ENCODE measurements around the gene SLC9A9.
"Not testable (repeated sequence)": the region's sequence is repeated elsewhere in the genome, so short reads cannot be mapped to it uniquely, and the experiment has no call there.

Gene SLC9A9

DNA sequence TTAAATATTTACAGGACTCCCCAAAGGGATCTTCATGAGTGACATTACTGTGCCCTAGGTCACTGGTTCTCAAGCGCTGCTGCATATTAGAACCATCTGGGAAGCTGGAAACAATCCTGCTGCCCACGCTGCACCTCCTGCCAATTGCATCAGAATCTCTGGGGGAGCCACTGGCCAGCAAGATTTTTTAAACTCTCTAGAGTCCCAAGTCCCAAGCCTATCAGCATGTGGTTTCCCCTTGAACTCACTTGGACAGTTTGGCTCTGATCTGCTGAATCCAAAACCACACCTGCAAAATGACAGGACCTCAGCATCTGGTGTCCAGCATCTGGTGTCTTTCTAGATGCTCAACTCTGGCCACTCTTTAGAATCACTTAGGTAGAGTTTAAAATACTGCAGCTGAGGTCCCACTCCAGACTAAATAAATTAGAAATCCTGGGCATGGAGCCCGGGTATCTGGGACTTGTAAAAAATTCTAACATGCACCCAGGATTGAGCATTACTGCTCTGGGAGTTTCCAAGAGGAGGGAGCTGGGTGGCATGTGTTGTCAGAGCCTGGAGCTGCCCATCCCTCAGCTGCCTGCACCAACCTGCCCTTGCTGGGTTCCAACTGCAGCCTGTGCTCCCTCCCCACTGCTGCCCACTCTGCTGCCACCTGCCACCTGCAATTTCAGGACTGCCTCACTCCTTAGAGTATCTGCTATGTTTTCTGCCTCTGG, 311.3 kb downstream of the SLC9A9 start:
- DNase-seq: no peak

DNA sequence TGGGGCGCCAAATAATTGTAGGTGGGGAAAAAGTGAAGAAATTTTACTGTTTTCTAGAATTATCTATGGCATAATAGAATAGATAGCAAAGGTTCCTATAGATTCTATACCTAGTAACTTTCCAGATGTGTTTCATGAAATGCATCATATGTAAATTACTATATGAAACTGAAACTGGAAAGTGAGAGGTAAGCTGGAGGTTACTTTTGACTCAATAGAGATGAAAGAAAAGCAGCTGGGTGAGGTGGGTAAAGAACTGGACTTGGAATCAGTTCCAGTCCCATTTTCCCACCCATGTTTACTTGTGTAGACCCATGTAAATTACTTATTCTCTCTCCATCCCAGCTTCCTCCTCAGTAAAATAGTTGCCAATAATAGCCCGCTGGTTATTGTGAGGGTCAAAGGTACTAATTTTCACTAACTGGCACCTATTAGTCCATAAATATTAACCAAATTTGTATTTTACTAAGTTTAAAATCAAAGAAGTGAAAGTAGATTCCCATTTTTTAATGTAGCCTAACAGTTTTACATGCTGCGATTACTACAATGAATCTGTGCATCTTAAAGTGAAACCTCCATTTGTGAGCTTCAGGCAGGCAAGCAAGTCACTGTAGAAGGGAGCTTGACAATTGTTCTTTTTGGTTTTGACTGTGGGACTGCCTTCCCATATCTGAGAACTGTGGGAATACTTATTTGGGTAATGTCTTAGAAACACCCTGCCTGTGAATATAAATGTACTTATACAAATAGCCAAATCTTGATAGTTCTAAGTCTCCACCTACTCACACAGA, 312.1 kb downstream of the SLC9A9 start:
- DNase-seq: no peak

DNA sequence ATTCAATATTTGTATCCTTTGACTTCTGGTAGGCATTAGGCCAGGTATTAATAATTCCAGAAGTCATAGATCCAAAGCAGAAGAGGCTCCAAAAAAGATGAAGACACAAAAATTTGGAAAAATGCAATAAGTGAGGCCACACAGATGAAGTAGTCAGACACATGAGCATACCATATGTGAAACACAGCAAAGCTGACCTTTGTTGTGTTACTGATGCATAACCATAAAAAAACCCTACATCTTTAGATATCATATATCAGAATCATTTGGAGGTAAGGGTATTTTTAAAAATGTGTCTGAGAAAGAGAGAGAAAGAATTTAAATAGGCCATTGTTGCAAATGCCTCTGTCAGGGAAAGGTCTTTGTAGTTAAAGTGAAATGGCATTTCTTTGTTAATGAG, 314.9 kb downstream of the SLC9A9 start:
- no peak for DNase-seq

DNA sequence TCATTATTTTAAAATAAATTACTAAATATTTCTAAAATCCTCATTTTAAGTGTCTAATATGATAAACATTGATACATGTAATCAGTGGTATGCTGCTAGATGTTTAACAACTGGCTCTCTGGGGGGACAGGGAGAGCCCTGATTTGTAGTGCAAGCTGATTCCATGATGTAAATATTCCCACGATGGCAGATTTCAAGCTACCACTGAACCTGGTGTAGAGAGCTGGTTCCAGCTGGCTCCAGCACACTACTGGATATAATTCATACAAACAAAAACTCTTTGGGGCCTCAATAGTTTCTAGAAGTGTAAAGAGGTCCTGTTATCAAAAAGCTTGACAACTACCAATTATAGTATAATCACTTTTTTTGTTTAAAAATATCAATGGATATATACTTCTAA, 316.2 kb downstream of the SLC9A9 start:
- DNase-seq: no peak

DNA sequence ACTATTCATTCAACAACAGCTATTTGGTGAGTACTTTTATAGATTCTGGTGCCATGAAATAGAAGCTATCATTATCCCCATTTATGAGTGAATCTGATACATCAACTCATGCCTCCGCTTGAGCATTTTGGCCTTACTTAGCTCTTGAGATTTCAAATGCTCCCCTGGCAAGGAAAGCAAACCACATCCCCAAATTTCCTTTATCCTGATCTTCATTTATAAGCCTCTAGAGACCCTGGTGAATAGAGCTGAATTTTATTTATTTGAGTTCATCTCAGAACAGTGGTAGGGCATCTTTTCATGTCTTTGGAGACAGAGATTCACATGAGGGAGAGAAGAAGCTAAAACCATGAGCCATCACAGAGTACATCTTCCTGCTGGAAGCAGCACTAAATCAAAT, 317.2 kb downstream of the SLC9A9 start:
- no peak for DNase-seq

DNA sequence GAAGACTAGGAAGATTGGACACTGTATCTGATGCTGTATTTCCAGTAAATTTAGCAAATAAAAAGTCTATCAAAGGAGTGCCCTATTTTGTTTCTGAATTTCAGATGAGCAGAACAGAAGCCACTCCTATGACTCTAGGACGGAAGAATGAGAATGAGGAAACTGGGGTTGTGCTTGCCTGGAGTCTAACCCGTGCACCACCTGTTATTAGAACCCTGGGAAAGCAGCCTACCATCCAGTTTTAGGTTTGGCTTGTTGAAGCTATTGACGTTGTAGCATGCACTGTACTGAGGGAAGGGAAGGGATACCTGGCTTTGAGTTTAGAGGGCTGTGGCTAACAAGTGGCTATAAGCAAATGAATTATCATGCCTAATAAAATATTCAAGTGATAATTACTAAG, 318.5 kb downstream of the SLC9A9 start:
- no peak for DNase-seq

DNA sequence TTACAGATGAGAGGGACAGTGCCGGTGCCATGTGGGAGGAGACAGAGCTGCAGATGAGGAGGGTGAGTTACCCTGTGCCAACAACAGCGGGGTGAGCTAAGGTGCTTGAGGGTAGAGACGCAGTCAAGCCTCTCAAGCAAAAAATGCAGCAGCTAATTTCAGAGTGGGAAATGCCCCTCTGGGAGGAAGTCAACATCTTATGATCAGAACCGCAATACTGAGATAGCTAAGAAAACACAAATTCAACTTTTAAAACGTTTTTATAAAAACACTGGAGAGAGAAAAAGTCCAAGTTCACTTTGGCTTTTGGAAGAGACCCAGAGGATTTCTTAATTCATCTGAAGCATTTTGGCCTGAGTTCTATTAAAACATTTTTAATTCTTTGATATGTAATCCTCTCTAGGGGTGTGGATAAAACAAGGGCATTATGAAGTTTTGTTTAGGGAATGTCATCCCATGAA, 319.2 kb downstream of the SLC9A9 start:
- DNase-seq: no peak

DNA sequence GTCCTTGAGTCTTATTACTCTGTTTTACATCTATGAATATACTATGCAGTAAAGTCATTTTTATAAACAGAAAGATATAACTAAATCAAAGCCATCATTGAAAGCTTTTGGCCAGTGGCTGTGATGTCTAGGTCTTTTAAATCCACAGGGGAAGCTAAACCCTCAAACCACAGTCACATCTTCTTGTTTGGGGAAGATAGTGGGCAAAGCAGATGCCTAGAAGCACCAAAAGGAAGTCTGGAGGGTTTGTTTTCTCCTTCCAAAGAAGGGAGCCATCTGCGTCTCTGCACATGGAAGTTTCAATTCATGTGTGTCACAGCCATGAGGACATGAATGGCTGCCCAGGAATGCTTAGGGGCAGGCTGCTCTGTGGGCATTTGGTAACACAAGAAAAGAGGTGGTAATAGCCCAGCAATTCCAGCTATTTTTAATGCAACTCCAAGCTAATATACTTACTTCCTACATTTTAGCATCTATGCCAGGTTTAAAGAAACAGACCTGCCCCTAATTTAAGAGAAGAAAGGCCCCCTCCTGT, 322.2 kb downstream of the SLC9A9 start:
- DNase-seq: no peak

DNA sequence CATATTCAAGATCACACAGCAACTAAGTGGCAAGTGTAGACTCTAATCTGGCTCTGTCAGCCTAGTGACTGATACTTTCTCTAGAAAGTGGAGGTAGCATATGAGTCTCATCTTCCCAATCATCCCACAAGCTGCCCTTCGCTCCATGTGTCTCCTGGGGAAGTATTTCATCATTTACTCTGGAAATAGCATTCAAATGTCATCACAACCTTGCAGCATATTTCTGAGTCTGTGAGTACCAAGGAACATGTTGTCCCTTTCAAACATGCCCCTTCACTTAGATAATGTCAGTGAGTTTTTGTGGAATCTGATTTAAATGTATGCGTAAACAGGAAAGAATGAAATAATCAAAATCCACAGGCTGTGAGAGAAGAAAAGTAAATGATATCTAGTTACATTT, 322.9 kb downstream of the SLC9A9 start:
- no peak for DNase-seq

DNA sequence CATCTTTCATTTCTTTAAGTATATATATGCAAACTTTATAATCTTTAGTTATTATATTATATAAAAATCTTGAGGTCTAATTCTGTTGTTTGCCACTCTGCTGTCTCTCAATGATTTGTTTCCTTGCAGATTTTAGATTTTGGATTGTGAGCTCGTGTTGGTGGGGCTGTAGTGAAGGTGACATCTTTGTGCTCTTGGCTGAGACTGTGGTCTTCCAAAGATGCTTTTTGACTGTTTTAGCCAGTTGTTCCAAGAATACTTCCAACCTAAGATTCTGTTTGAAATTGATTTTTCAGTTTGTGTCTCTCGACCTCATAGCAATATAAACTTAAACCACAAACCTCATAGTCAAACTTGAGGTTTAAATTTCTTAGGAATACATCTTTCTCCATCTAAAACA, 326.5 kb downstream of the SLC9A9 start:
- no peak for DNase-seq

DNA sequence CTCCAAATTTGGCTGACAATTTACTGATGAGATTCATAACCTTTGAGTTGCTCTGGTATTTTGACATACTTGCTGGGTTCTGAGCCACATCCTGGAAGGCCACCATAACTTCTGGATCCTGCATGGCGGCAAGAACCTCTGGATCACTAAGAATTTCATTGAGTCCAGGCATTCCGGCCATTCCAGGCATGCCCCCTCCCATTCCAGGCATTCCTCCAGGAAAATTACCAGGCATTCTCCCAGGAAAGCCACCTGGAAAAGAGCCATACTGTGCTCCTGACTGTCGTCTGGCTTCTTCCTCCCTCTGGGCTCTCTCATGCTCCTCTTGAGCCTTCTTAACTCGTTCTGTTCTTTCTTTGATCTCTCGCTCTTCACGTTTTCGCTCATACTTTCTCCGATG, 331.1 kb downstream of the SLC9A9 start:
- not testable (repeated sequence) for DNase-seq

DNA sequence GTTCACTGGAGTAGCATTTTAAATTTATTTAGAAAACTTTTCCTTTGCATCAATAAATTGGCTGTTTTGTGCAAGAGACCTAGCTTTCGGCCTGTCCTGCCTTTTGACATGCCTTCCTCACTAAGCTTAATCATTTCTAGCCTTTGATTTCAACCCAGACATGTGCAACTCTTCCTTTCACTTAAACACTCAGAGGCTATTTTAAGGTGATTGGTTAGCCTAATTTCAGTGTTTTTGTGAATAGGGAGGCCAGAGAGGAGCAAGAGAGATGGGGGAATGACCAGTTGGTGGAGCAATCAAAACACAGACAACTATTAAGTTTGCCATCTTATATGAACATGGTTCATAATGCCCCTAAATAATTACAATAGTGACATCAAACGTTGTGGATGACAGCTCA, 333.4 kb downstream of the SLC9A9 start:
- no peak for DNase-seq

DNA sequence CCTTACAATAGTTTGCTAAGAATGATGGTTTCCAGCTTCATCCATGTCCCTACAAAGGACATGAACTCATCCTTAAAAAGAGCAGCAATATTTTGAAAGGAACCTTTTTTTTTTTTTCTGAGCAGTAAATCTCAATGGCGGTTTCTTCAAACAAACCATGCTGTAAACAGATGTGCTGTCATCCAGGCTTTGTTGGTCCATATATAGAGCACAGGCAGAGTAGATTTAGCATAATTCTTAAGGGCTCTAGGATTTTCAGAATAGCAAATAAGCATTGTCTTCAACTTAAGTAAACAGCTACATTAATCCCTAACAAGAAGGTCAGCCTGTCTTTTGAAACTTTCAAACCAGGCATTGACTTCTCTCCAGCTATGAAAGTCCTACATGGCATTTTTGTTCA, 334.2 kb downstream of the SLC9A9 start:
- no peak for DNase-seq

DNA sequence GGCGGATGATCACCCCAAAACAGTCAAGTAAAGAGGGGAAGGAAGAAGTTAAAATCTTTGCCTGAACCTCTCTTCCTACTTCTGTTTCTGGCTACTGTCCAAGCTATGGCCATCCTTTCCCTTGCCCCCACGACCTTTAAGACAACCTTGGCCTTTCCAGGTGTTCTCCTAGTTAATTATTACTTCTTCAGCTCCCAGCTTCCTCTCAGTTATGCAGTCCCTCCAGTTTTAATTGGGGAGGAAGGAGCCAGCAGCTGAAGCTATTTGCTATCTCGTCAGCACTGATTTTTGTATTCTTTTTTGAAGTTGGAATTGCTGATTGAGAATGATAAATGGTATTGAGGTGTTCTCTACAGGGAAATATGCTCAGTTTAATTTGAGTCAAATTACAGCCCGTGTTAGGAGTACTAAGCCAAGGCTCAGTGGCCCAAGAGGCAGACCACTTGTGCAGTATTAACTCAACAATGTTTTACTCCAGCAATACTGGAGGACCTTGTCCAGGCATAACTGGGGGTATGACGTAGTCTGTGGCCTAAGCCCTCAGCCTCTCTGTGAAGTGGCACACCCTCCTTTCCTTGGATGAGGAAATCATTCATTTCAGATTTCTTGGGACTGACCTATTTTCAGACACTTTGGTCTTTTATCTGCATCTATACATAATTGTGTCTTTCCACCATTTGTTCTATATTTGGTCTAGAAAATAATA, 336.9 kb downstream of the SLC9A9 start:
- DNase-seq: no peak

DNA sequence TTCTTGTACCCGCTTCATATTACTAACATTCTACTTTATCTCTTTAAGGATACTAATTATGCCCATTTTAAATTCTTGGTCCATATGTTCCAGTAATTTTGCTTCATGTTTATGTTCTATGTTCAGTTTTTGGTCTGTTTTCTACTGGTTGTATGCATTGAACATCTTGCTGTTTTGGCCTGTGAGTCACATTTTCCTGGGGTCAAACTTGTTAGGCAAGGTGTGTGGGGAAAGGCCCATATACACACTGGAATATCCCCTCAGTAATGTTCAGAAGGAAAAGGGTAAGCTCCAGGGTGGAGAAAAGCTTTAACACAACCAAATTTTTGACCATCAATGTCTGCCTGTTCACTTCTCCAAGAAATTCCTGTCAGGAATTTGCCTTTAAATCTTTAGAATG, 337.7 kb downstream of the SLC9A9 start:
- no peak for DNase-seq

DNA sequence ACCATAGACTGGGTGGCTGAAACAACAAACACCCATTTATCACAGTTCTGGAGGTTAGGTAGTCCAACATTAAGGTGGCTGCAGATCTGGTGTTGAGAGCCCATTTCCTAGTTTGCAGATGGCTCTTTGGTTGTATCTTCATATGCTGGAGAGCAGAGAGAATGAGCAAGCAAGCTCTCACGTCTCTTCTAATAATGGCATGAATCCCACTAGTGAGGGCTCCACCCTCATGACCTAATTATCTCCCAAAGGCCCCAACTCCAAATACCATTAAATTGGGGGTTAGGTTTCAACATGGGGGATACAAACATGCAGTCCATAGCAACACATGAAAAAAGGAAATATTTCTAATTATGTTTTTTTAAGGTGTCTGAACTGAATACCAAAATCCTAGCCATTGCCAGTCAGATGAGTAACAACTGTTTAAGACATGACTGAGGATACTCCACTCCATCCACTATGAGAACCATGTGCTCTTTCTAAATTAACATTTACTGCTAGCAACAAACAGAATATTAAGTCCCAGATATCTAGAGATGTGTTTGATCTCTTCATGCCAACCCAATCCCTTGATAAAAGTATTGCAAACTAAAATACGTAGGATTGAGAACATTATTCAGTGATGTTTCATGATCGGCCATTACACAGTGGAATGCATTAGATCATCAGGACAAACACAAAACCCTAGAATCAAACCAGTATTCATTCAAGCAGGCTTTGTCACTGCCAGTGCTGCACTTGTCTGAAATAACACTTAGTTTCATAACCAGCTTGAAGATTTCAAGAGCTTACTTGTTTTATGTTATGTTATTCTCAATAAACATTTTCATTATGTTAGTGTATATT, 340.3 kb downstream of the SLC9A9 start:
- no peak for DNase-seq

DNA sequence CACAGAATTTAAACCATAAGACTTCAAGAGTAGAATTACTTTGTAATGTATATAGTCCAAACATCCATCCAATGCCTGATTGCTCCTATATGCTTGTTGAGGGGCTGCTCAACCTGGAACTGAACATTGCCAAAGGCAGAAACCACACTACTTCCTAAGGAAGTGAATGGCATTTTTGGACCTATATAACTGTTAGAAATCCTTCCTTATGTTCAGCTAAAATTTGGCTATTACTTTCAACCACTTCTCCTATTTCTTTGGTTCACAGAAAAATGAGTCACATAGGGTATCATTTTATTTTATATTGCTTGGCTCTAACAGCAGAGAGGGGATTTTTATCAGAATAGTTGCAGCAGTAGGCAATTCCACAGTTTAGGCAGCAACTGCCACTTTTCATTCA, 342.1 kb downstream of the SLC9A9 start:
- DNase-seq: no peak

DNA sequence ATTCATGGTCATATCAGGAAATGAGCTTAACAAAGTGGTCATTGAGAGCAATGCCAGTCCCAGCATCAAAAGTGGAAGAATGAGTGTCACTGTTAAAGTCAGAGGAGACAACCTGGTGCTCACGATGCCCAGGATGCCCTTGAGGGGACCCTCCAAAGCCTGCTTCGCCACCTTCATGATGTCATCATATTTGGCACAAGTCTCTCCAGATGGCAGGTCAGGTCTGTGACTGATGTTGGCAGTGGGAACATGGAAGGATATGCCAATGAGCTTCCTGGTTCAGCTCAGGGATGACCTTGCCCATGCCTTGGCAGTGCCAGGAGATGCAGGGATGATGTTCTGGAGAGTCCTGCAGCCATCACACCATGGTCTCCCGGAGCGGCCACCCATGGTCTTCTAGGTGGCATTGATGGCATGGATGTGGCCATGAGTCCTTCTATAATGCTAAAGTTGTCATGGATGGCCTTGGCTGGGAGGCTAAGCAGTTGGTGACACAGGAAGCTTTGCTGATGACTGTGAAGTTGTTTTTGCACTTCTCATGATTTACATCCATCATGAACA, 344.9 kb downstream of the SLC9A9 start:
- no peak for DNase-seq

DNA sequence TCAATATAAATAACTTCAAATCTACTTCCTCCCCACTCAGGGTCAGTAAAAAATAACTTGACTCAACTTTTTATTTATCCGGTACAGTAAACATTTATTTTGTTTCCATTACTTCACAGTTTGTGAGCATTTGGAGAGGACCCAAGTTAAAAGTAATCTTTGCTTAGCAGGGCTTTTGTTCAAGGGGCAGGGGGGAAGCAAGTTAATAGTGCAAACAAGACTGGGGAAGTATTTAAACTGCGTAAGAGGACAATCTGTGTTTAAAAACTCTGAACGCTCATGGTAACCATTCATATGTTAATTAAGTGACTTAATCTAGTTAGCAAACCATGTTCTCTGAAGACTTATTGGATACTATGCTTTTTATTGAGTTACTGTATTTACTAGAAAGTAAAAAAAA, 346.2 kb downstream of the SLC9A9 start:
- DNase-seq: no peak

DNA sequence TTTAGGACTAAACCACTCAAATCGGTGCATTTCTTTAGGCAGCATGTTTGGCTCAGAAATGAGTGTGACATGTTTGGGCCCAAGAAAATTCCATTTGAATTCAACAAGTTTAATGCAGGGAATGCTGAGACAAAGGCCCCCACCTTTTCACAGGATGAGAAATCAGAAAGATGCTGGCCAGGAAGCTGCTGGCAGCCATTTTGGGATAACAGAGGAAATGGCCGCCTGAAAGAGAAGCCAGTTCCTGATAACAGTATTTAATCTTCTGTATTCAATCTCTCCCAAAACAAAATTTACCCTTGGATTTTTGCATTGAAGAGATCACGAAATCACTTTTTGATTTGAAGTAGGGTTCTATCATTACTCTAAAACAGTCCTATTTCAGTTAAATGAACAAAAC, 350.9 kb downstream of the SLC9A9 start:
- DNase-seq: no peak

DNA sequence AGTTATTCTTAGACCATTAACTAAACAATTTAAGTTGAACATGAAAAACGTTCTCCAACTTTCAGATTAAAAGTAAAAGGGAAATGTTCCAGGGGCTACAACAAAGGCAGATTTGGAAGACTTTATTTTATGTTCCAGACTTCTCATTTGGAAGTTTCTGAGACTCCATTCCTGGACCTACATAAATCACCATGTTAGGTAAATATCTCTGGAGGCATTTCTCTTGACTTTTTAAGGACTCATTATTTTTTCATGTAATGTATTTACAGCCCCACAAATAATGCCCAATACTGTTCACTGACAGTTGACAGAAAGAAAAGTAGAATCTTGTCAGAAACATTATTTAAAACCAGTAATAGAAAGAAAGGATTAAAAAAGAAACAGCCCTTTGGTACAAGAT, 352.1 kb downstream of the SLC9A9 start:
- DNase-seq: no peak

DNA sequence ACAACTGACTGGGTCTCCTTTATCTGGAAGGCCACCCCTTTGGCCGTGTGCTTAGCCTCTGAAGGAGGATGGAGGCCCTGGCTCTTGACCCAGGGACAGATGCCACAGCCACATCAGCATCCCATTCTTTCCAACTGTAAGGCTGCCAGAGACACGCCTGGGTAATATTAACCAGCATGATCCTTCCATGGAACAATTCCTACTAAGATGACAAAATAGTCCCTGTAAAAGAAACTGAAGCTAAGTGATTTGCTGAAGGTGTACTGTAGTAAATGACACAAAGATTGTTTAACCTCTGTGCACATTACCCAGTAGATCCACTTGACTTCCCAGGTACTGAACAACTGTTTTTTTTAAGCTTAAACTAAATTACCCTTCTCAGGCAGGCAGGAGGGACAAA, 352.7 kb downstream of the SLC9A9 start:
- DNase-seq: no peak
